Nephron progenitor cell (in vitro differentiated cells): ENCODE measurements around the gene KLK10.

ENCODE experiments used
- DNase-seq: peaks from one replicate; pipeline ENCODE4 v3.0.0; 2021
- H3K27ac Mint-ChIP-seq: 2 replicates; pipeline ENCODE4 v1.8.0; 2021; ENCODE audit warnings: mild to moderate bottlenecking, moderate library complexity, mixed read lengths
- H3K27me3 Mint-ChIP-seq: 2 replicates; pipeline ENCODE4 v1.8.0; 2021; ENCODE audit warnings: mild to moderate bottlenecking, low read depth, mixed read lengths; ENCODE audit not compliant: poor library complexity
- H3K36me3 Mint-ChIP-seq: 2 replicates; pipeline ENCODE4 v1.8.0; 2021; ENCODE audit warnings: low read depth, mixed read lengths
- H3K4me1 Mint-ChIP-seq: 2 replicates; pipeline ENCODE4 v1.8.0; 2021; ENCODE audit warnings: mixed read lengths
- H3K4me3 Mint-ChIP-seq: 2 replicates; pipeline ENCODE4 v1.8.0; 2021; ENCODE audit warnings: mild to moderate bottlenecking, moderate library complexity, mixed read lengths
- H3K9me3 Mint-ChIP-seq: 2 replicates; pipeline ENCODE4 v1.8.0; 2021; ENCODE audit warnings: mild to moderate bottlenecking, moderate library complexity, mixed read lengths
- CTCF ChIP-seq: fragments of 200-600 bp; sonication (generic); IDR thresholded peaks from 2 replicates; pipeline ENCODE4 v1.5.0; 2021; ENCODE audit warnings: antibody characterized with exemption

Gene KLK10

GRCh38 chr19:51060973-51061372, 41.5 kb upstream of the KLK10 start:
- H3K4me1 Mint-ChIP-seq: peaks cover 7% of the 10 kb centered on the region
- no peaks in the 10 kb centered on the region for H3K36me3 Mint-ChIP-seq
- peaks cover 67% of the 10 kb centered on the region for H3K27me3 Mint-ChIP-seq
- TF ChIP-seq CTCF: no peak
- no peak overlapping the region for H3K4me3 Mint-ChIP-seq
- no peaks in the 10 kb centered on the region for H3K9me3 Mint-ChIP-seq
- no peak overlapping the region for H3K27ac Mint-ChIP-seq
- no peak for DNase-seq

GRCh38 chr19:51060336-51060735, 40.8 kb upstream of the KLK10 start:
- no peak overlapping the region for H3K4me3 Mint-ChIP-seq
- H3K27me3 Mint-ChIP-seq: peaks cover 66% of the 10 kb centered on the region
- no peak for TF ChIP-seq CTCF
- H3K4me1 Mint-ChIP-seq: peaks cover 3% of the 10 kb centered on the region
- DNase-seq: no peak
- H3K27ac Mint-ChIP-seq: no peak overlapping the region
- no peaks in the 10 kb centered on the region for H3K9me3 Mint-ChIP-seq
- H3K36me3 Mint-ChIP-seq: no peaks in the 10 kb centered on the region

GRCh38 chr19:51059715-51060114, 40.2 kb upstream of the KLK10 start:
- TF ChIP-seq CTCF: no peak
- no peaks in the 10 kb centered on the region for H3K36me3 Mint-ChIP-seq
- no peak overlapping the region for H3K4me3 Mint-ChIP-seq
- H3K4me1 Mint-ChIP-seq: no peaks in the 10 kb centered on the region
- no peaks in the 10 kb centered on the region for H3K9me3 Mint-ChIP-seq
- DNase-seq: no peak
- peaks cover 67% of the 10 kb centered on the region for H3K27me3 Mint-ChIP-seq
- no peak overlapping the region for H3K27ac Mint-ChIP-seq

- H3K9me3 Mint-ChIP-seq: no peaks in the 10 kb centered on the region
- no peaks in the 10 kb centered on the region for H3K36me3 Mint-ChIP-seq
- H3K27ac Mint-ChIP-seq: no peak overlapping the region
- H3K4me1 Mint-ChIP-seq: no peaks in the 10 kb centered on the region
- TF ChIP-seq CTCF: no peak
- no peak overlapping the region for H3K4me3 Mint-ChIP-seq
- DNase-seq: no peak
- peaks cover 57% of the 10 kb centered on the region for H3K27me3 Mint-ChIP-seq
Observed at GRCh38 chr19:51055866-51056265, 36.4 kb upstream of the KLK10 start.

- no peak overlapping the region for H3K27ac Mint-ChIP-seq
- no peak for TF ChIP-seq CTCF
- no peak overlapping the region for H3K4me3 Mint-ChIP-seq
- peaks cover 14% of the 10 kb centered on the region for H3K9me3 Mint-ChIP-seq
- DNase-seq: no peak
- H3K27me3 Mint-ChIP-seq: peaks cover 47% of the 10 kb centered on the region
- no peaks in the 10 kb centered on the region for H3K36me3 Mint-ChIP-seq
- H3K4me1 Mint-ChIP-seq: peaks cover 5% of the 10 kb centered on the region
Observed at GRCh38 chr19:51047031-51047335, 27.5 kb upstream of the KLK10 start.

- no peak for TF ChIP-seq CTCF
- DNase-seq: no peak
- Mint-ChIP-seq H3K36me3 (no peaks in the 10 kb centered on the region), H3K27ac (no peak overlapping the region), H3K4me1 (peaks cover 5% of the 10 kb centered on the region), H3K4me3 (no peak overlapping the region), H3K27me3 (peaks cover 49% of the 10 kb centered on the region), H3K9me3 (peaks cover 5% of the 10 kb centered on the region)
Observed at GRCh38 chr19:51044327-51044726, 24.8 kb upstream of the KLK10 start.
